SH-SY5Y (cell line): ENCODE measurements around the gene FADS3.

Experiments
- GATA2 ChIP-seq: IDR thresholded peaks from 2 replicates; pipeline ENCODE4 v1.6.1; 2011; ENCODE audit warnings: mild to moderate bottlenecking, low read depth, low read length
- GATA3 ChIP-seq: IDR thresholded peaks from 2 replicates; pipeline ENCODE4 v1.6.1; 2011; ENCODE audit warnings: low read depth, mild to moderate bottlenecking, low read length, moderate library complexity

GRCh38 chr11:61888590-61888989 is 2.8 kb downstream of the FADS3 start:
- no peak for TF ChIP-seq GATA2
- TF ChIP-seq GATA3, result no peak
